AML-193 (cell line): ENCODE measurements around the gene NEDD9.

ENCODE experiments used
- DNase-seq, 2 experiments: peaks; one replicate each; lab custom pipeline; 2025; lab: John Stamatoyannopoulos, UW

Gene NEDD9

GRCh38 chr6:11179088-11179418 lies 53.4 kb downstream of the NEDD9 start:
- no peak for DNase-seq

GRCh38 chr6:11177271-11177670 lies 55.2 kb downstream of the NEDD9 start:
- no peak for DNase-seq

- no peak for DNase-seq
Observed at GRCh38 chr6:11174242-11174611, 58.2 kb downstream of the NEDD9 start.

GRCh38 chr6:11172501-11173327 lies 59.8 kb downstream of the NEDD9 start:
- DNase-seq = peak; percentile 51 to 56

- no peak for DNase-seq
Observed at GRCh38 chr6:11171952-11172351, 60.5 kb downstream of the NEDD9 start.

DNA sequence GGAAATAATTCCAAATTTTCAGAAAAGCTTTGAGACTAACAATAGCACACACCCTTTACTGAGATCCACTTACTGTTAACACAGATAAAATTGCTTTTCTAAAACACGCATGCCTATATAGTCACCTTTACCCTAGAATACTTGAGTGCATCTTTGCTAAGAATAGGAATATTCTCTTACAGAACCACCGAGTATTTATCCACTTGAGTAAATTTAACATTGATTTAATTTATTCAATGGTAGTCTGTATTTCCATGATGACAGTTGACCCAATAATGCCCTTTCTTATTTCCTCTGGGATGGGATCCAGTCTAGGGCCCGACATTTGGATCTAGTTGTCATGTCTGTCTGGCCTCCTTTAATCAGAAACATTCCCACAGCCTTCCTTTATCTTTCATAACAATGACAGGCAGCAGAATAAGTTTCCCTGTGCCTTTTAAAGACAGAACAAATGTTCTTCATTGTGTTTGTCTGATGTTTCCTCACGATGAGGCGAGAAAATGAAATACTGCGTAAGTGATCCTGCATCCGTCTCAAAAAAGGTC lies 64.3 kb downstream of the NEDD9 start:
- no peak for DNase-seq

- DNase-seq = no peak
Observed at GRCh38 chr6:11166948-11167347, 65.5 kb downstream of the NEDD9 start.

GRCh38 chr6:11164717-11165646 lies 67.5 kb downstream of the NEDD9 start:
- no peak for DNase-seq

- no peak for DNase-seq
Observed at GRCh38 chr6:11163932-11164331, 68.5 kb downstream of the NEDD9 start.

DNA sequence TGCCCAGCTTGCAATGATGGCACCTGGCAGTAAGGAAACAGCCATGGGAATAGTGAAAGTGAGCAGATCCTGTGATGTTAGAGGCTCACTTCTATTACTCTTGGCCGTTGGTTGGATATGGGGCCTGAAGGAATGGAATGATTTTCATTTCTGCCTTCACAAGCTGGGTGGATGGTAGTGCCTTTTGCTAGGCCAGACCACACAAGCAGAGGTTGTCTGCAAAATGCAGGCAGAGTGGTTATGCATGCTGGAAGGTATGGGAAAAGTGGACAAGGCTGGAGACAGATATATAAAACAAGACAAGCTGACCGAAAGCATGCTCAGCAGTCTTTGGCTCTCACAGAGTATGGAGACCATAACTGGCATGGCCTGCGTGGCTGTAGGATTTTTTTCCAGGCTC lies 70.2 kb downstream of the NEDD9 start:
- no peak for DNase-seq

GRCh38 chr6:11161031-11161956 lies 71.2 kb downstream of the NEDD9 start:
- DNase-seq = no peak

GRCh38 chr6:11160199-11160598 lies 72.3 kb downstream of the NEDD9 start:
- no peak for DNase-seq

GRCh38 chr6:11155589-11155988 lies 76.9 kb downstream of the NEDD9 start:
- DNase-seq = peak; percentile 19 to 32

GRCh38 chr6:11153447-11153846 lies 79.0 kb downstream of the NEDD9 start:
- DNase-seq = no peak

DNA sequence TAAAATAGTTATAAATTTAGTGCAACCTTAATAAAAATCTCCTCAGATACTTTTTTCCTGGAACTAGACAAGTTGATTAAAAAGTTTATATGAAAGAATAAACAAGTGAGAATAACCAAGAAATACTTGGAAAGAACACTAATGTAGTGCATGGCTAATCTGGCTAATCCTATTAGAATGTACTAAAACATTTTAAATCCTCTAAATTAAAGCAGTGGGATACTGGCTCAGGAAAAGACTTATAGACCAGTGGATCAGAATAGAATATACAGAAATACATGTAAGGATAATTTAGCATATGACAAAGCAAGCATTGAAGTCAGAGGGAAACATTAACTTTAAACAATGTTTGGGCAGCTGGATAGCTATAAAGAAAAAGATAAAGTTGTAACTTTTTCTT lies 79.9 kb downstream of the NEDD9 start:
- no peak for DNase-seq

DNA sequence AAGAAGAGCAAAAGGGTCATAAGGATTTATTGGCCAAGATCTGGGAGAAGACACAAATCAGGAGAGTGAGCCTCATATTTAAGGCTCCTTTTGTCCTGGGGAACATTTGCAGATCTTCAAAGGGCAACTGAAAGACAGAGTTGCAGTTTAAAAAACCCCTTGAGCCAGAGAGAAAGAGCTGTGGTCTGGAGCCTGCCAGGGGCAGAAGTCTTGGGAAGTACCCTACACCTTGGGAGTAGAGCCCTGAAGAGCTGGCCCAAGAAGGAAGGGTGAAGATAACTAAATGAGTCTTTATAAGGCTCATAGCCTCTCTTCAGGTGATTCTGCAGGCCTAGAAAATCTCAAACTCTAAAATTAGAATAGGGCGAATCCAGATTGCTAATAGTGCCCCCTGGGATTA lies 81.0 kb downstream of the NEDD9 start:
- no peak for DNase-seq

GRCh38 chr6:11149551-11149950 lies 82.9 kb downstream of the NEDD9 start:
- DNase-seq = no peak

DNA sequence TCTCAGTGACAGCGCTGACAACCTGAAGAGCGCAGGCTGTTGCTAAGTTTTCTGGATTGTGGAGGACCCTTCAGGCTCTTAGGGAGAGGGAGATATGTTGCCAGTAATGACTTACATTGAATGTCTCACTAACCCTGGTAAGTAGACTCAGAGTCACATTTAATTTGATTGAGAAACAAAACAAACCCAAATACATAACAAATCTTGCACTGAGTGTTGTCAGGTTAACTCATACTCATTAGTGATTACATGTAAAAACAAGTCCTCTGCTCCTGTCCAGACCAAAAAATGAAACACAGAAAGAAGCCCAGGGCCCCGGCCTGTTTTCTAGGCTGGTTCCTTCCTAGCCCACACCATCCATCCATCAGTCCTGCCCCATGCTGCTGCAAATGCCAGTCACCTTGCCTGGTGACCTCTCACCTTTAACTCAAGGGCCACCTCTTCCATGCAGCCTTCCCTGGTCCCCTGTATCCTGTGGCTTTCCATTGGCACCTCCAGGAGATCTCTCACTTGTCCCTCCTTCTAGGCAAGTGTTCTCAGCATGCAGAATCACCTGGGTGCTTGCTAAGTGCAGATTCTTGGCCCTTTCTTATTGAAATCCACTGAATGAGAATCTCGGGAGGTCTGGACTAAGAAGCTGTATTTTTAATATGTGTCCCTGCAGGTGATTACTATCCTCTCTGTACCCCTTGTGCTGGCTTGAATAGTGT lies 86.2 kb downstream of the NEDD9 start:
- no peak for DNase-seq

DNA sequence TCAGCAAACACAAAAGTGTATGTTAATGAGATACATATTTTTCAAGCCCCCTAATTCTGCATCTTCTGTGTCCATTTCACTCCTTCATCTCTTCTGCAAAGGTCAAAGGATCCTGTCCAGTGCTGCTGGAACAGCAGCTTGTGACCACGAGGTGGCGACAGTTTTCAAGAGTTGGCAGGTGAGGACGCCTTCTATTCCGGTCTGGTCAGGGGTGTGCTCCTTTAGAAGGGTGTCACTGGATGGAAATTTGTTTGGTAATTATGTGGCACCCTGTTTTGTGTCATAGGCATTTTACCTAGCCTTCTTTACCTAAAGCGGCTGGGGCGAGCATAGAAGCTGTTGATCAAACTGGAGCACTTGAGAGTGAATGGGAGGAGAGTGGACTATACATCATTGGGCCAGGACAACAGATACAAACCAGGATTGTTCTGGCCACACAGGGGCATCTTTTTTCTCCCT lies 88.0 kb downstream of the NEDD9 start:
- peak; percentile 83 to 91 for DNase-seq

DNA sequence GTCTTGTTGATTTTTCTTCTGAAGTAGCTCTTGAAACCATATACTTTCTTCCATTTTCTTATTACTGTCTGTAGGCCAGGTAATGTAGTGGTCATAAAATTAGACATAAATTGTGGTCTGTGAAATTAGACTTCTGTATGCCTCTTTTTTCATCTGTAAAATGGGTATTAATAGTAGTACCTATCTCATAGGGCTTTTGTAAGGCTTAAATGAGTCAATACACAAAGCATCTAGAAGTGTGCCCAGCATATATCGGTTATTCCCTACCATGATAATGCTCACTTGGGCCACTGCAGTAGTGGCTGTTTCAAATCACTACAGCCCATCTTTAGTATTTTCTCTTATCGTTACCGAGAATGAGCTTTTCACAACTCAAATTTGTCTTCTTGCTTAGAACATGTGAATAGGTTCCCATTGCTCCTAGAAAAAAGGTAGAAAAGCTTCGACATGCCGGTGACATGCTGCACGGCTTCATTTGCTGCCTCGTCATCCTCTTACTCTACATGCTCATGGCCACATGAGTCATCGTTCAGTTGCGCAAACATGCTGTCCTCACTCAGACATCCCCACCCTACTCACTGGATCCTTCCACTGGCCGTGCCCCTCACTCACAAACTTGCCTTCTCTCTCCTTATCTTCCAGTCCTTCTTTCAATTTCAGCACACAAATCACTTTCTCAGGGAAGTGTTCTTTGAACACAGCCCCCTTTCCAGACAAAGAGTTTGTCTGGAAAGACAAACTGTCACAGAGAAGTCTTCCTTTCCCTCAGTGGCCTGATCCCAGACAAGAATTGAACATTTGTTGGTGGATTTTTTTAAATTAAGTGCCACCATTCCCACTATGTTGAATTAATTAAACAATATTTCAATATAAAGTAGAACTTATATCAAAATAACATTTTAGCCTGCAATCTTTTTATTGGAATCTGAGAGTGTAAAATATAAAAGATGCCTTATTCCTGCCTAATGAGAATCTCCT lies 88.8 kb downstream of the NEDD9 start:
- peak; percentile 87 to 88 for DNase-seq
